ENCODE data around the gene PMF1.

Gene PMF1

DNA sequence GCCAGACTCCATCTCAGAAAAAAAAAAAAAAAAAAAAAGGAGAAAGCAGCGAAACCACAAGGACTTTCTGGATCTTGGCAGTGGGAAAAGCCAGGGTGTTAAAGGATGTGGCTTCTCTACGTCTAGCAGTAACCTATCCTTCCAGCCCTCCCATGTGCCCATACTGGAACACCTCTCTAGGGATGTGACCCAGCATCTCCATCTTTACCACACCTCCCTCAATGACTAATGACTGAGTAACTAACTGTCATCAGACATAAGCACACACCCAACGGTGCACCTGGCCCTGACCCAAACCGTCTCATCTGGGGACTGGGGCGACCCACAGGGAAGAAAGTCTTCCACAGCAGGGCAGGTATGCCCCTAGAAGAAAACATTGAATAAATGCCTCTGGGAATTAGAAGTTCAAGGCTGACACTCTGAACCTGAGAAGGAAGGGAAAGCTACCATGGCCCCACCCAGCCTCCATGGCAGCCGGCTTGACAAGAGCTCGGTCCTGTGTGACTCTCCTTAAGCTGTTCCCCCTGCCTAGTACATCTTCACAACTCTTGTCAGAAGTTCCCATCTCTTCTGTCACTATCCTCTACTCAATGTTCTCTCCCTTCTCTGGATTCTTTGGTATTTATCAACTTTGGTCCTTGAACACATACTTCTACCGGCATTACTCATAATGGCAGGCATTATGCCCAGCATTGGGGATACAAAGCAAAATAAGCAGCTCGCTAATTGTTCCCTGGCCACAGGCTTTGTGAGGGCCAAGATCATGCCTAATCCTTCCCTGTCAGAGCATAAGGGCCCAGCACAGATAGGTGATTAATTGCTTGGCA lies 49.9 kb downstream of the PMF1 start:
- Mint-ChIP-seq H3K27ac (peak overlapping the region; percentile 40 to 57), H3K9me3 (no peaks in the 10 kb centered on the region), H3K4me3 (no peak overlapping the region), H3K27me3 (no peaks in the 10 kb centered on the region), H3K4me1 (peaks cover 5% of the 10 kb centered on the region)
- ATAC-seq = peak; percentile 57
- no peak for DNase-seq

- no peak for ATAC-seq
- no peaks in the 10 kb centered on the region for H3K9me3 Mint-ChIP-seq
- no peaks in the 10 kb centered on the region for H3K27me3 Mint-ChIP-seq
- no peak for DNase-seq
- no peak overlapping the region for H3K4me3 Mint-ChIP-seq
- H3K27ac Mint-ChIP-seq = peak overlapping the region in 1 of 2 donors; percentile 57
- H3K4me1 Mint-ChIP-seq = peaks cover 5% of the 10 kb centered on the region
Observed at GRCh38 chr1:156263288-156263655, 50.5 kb downstream of the PMF1 start.

- no peaks in the 10 kb centered on the region for H3K4me1 Mint-ChIP-seq
- no peak for ATAC-seq
- no peak overlapping the region for H3K4me3 Mint-ChIP-seq
Observed at GRCh38 chr1:156266051-156266450, 53.2 kb downstream of the PMF1 start.

GRCh38 chr1:156268336-156268735 lies 55.5 kb downstream of the PMF1 start:
- H3K9me3 Mint-ChIP-seq = no peaks in the 10 kb centered on the region
- DNase-seq = no peak
- H3K27ac Mint-ChIP-seq = no peak overlapping the region
- H3K4me1 Mint-ChIP-seq = no peaks in the 10 kb centered on the region
- no peak overlapping the region for H3K4me3 Mint-ChIP-seq
- no peak for ATAC-seq
- no peaks in the 10 kb centered on the region for H3K27me3 Mint-ChIP-seq

More at GRCh38 chr1:156266051-156266450, 53.2 kb downstream of the PMF1 start:
- Mint-ChIP-seq H3K9me3 (no peaks in the 10 kb centered on the region), H3K27ac (no peak overlapping the region), H3K27me3 (no peaks in the 10 kb centered on the region)
- DNase-seq = no peak

DNA sequence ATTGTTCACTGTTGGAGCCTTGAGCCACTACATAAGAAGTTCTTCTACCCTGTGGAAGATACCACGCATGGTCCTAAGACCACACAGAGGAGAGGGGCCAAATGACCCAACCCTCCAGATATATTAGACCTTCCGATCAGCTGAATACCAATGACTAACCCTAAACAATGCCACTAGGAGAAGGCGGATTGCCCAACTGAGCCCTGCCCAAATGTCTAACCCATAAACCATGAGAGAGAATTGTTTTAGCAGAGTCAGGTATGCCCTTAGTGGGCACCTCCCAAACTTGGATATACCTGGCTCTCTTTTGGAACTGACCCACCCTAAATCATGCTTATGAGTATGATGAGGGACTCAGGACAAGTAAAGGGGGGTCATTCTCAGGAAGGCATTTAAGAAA lies 57.5 kb downstream of the PMF1 start:
- no peak overlapping the region for H3K4me3 Mint-ChIP-seq
- H3K27me3 Mint-ChIP-seq = no peaks in the 10 kb centered on the region
- ATAC-seq (no peak), DNase-seq (no peak)
- no peaks in the 10 kb centered on the region for H3K4me1 Mint-ChIP-seq
- H3K9me3 Mint-ChIP-seq = no peaks in the 10 kb centered on the region
- H3K27ac Mint-ChIP-seq = peak overlapping the region in 1 of 2 donors; percentile 49

DNA sequence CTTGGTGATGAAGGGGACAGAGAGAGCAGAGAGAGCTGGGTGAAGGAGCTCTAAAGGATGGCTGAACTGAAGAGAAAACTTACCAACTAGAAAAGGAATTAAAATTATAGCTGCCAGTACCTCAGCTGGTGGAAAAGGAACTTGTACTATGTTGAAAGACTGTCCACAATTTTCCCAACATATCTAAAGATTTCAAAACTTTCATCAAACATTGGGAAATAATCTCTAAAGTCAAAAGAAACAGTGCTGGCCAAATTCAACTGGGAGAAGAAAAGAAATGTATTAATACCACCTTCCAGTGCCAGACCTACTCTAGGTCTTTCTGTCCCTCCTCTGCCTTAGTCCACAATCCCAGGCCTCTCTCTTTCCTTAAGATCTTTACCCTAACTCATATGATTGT lies 63.7 kb downstream of the PMF1 start:
- no peaks in the 10 kb centered on the region for H3K27me3 Mint-ChIP-seq
- peaks cover 26% of the 10 kb centered on the region for H3K4me1 Mint-ChIP-seq
- no peak overlapping the region for H3K4me3 Mint-ChIP-seq
- no peak overlapping the region for H3K27ac Mint-ChIP-seq
- no peak for DNase-seq
- no peaks in the 10 kb centered on the region for H3K9me3 Mint-ChIP-seq
- ATAC-seq = no peak

GRCh38 chr1:156276966-156277381 lies 64.2 kb downstream of the PMF1 start:
- DNase-seq (no peak), ATAC-seq (no peak)
- no peak overlapping the region for H3K27ac Mint-ChIP-seq
- H3K27me3 Mint-ChIP-seq = no peaks in the 10 kb centered on the region
- H3K4me1 Mint-ChIP-seq = peaks cover 29% of the 10 kb centered on the region
- no peaks in the 10 kb centered on the region for H3K9me3 Mint-ChIP-seq
- no peak overlapping the region for H3K4me3 Mint-ChIP-seq

- DNase-seq = no peak
- Mint-ChIP-seq H3K4me1 (peaks cover 44% of the 10 kb centered on the region), H3K9me3 (no peaks in the 10 kb centered on the region), H3K4me3 (no peak overlapping the region), H3K27ac (peak overlapping the region in 1 of 2 donors; percentile 67), H3K27me3 (no peaks in the 10 kb centered on the region)
- no peak for ATAC-seq
Observed at GRCh38 chr1:156279837-156280236, 67.0 kb downstream of the PMF1 start.

DNA sequence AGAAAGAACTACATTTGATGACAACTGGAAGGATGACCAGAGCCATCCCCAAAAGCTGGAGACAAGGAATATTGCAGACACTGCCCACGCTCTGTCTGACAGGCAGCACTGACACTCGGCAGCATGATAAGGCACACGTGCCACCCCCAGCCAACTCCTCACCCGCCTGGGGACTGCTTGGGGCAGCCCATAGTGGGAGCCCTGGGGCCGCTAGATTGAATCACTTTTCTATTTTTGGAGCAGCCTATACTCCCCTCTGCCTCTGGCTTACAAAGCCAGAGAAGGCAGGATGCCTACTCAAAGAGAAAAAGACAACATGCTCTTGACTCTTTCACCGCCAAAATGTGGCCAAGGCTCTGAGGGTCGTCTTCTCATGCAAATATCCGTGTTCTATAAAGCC lies 68.5 kb downstream of the PMF1 start:
- Mint-ChIP-seq H3K4me3 (peak overlapping the region; percentile 90 to 96), H3K27me3 (no peaks in the 10 kb centered on the region), H3K27ac (peak overlapping the region; percentile 98), H3K9me3 (no peaks in the 10 kb centered on the region), H3K4me1 (peaks cover 48% of the 10 kb centered on the region)
- peak; percentile 37 to 63 for DNase-seq
- ATAC-seq = peak; percentile 74

DNA sequence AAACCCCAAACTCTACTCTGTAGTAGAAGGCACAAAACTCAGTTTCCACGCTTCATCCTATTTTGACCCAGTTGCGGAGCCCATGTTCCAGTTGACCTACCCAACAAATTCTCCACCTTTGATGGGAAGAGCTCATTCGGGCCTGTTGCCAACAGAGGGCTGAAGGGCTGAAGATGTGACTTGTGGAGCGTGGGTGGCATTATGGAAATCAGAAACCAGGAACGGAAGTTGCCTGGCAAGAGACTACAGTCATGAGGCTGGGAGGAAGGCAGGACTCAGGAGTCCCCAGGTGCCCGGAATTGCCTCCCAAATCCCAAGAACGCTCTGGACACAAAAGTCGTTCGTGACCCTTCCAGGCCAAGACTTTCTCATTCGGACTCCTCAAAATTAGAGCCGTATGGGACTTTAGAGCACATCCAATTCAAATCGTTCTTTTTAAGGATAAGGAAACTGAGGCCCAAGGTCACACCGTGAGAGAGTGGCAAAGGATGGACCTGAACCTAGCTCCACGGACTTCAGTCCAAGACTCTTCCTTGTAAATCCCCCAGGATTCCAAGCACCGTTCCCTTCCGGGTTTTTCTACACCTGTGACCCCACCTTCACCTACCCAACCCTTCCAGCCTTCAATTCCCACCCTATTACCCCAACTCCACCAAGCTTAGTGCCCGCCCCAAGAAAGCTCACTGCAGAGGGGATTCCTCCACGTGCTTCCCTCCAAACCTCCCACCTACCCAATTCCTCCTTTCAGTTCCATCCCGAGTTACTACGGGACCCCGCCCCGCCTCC lies 69.1 kb downstream of the PMF1 start:
- ATAC-seq (no peak), DNase-seq (peak in 1 of 2 donors; percentile 23)
- H3K4me1 Mint-ChIP-seq = peaks cover 48% of the 10 kb centered on the region

GRCh38 chr1:156282479-156283222 lies 69.8 kb downstream of the PMF1 start, which contains the start of gene SMG5:
TSS of gene SMG5 (minus strand) at chr1:156282825. CDS start at chr1:156282680, 145 bp downstream.
- H3K27me3 Mint-ChIP-seq = no peaks in the 10 kb centered on the region
- H3K4me3 Mint-ChIP-seq = peak within 1 kb of the TSS; percentile 90 to 96
- H3K9me3 Mint-ChIP-seq = no peaks in the 10 kb centered on the region
- H3K4me1 Mint-ChIP-seq = peaks cover 48% of the 10 kb centered on the region
- peak within 1 kb of the TSS; percentile 98 for H3K27ac Mint-ChIP-seq
- peak; percentile 96 to 98 for DNase-seq
- peak; percentile 93 for ATAC-seq

More for the DNA sequence above, 69.1 kb downstream of the PMF1 start:
- H3K27me3 Mint-ChIP-seq = no peaks in the 10 kb centered on the region
- H3K4me3 Mint-ChIP-seq = peak overlapping the region; percentile 90 to 96
- peak overlapping the region; percentile 98 for H3K27ac Mint-ChIP-seq
- H3K9me3 Mint-ChIP-seq = no peaks in the 10 kb centered on the region

DNA sequence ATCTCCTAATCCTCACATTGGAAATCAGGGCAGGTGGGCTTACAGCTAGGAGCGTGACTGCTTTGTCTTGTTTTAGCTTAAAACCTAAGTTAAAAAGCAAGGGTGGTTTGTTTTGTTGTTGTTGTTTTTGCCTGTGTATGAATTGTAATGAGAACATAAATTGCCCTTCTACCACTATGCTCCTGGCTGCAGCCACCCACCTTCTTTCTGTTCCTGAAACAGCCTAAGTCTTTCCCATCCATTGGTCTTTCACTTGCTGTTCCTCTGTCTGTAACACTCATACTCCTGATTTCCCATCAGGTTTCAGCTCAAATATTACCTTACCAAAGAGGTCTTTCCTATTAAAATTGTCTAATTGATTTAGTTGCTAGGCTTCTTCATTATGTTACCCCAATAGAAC lies 70.7 kb downstream of the PMF1 start:
- no peaks in the 10 kb centered on the region for H3K27me3 Mint-ChIP-seq
- H3K27ac Mint-ChIP-seq = peak overlapping the region; percentile 98
- peaks cover 40% of the 10 kb centered on the region for H3K4me1 Mint-ChIP-seq
- no peak for DNase-seq
- H3K9me3 Mint-ChIP-seq = no peaks in the 10 kb centered on the region
- H3K4me3 Mint-ChIP-seq = peak overlapping the region; percentile 90 to 96
- no peak for ATAC-seq

DNA sequence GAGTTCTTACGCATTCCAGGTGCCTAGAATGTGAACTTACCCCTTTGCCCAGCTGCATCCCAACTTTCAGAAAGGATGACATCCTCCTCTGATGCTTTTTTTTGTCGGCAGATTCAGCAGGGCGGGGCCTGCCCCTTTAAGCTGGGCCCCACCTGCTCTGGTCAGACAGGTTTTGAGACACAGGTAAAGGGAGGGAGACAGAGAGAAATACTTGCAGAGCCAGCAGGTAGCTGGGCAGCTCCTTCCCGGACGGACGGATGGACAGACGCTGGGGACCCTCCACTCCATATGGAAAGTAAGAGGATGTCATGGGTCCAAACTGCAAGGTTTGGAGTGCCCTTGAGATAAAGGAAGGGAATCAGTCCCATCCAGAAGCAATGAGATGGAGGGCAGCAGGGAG lies 71.3 kb downstream of the PMF1 start, which contains the start of gene TMEM79:
Gene TMEM79 (plus strand): TSS at position 214 of the 400 bp plus-strand sequence. CDS start 902 bp downstream, outside the sequence.
- DNase-seq (no peak), ATAC-seq (no peak)
- Mint-ChIP-seq H3K4me1 (peaks cover 40% of the 10 kb centered on the region), H3K9me3 (no peaks in the 10 kb centered on the region), H3K4me3 (peak within 1 kb of the TSS; percentile 90 to 96), H3K27me3 (no peaks in the 10 kb centered on the region), H3K27ac (peak within 1 kb of the TSS; percentile 98)

DNA sequence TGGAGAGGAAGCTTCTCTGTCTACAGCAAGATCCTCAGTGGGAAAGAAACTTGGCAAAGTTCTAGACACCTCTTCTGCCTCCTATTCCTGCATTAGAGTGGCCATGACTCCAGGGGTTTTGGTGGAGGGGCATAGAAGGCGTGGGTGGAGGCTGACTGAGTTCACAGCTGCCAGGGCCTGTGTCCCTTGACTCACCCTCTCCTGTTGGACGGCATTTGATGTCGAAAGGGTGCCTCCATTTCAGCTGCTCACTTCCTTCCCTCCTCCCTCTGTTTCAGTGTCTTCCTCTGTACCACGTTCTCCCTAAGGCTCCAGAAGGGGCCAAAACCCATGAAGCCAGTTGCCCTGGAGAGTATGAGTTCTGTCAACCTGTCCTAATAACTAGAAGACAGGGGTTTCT lies 72.0 kb downstream of the PMF1 start:
- H3K4me1 Mint-ChIP-seq = peaks cover 39% of the 10 kb centered on the region
- DNase-seq (no peak), ATAC-seq (no peak)
- no peaks in the 10 kb centered on the region for H3K9me3 Mint-ChIP-seq
- no peak overlapping the region for H3K27ac Mint-ChIP-seq
- no peaks in the 10 kb centered on the region for H3K27me3 Mint-ChIP-seq
- peak overlapping the region in 1 of 2 donors; percentile 42 for H3K4me3 Mint-ChIP-seq

- Mint-ChIP-seq H3K4me3 (no peak overlapping the region), H3K4me1 (peaks cover 33% of the 10 kb centered on the region)
- ATAC-seq = no peak
Observed at GRCh38 chr1:156285437-156285836, 72.6 kb downstream of the PMF1 start.

More at GRCh38 chr1:156285437-156285836, 72.6 kb downstream of the PMF1 start:
- H3K9me3 Mint-ChIP-seq = no peaks in the 10 kb centered on the region
- no peak for DNase-seq
- peak overlapping the region in 1 of 2 donors; percentile 90 for H3K27ac Mint-ChIP-seq
- no peaks in the 10 kb centered on the region for H3K27me3 Mint-ChIP-seq
